ENCODE data around the gene ST6GAL1. TPM values are rescaled to one million over a fixed set of nuclear protein-coding genes. Genes with fewer than 3 reads are reported as not detected.
"Not testable (repeated sequence)": the region's sequence is repeated elsewhere in the genome, so short reads cannot be mapped to it uniquely, and the experiment has no call there.

The ST6GAL1 gene
- total RNA-seq, 1 donor from 2014 or later, result 15.8 TPM

GRCh38 chr3:186951640-186952552, 21.6 kb downstream of the ST6GAL1 start:
- Mint-ChIP-seq H3K9me3 (ENCODE audit: unreplicated experiment) (no peaks in the 10 kb centered on the region), H3K36me3 (ENCODE audit: low read depth, unreplicated experiment) (peaks cover 7% of the 10 kb centered on the region), H3K4me3 (ENCODE audit: unreplicated experiment) (no peak overlapping the region), H3K27ac (ENCODE audit: unreplicated experiment) (no peak overlapping the region), H3K4me1 (ENCODE audit: low read depth, unreplicated experiment) (peaks cover 18% of the 10 kb centered on the region), H3K27me3 (ENCODE audit: low read depth, unreplicated experiment) (no peaks in the 10 kb centered on the region)
- H2AFZ ChIP-seq (ENCODE audit: low read depth, low read length), result no peak overlapping the region
- no peaks in the 10 kb centered on the region for H3K36me3 ChIP-seq (ENCODE audit: insufficient read depth, low read length)
- H3K9me3 ChIP-seq (ENCODE audit: insufficient read depth, low read depth, low read length), result no peaks in the 10 kb centered on the region
- no peaks in the 10 kb centered on the region for H4K20me1 ChIP-seq (ENCODE audit: insufficient read depth, low read length)
- DNase-seq (ENCODE audit: low read depth) (no peak), FAIRE-seq (no peak)
- no peak overlapping the region for H3K27ac ChIP-seq (ENCODE audit: low read depth, low read length)
- H3K4me2 ChIP-seq (ENCODE audit: low read length), result no peak overlapping the region
- peaks cover 5% of the 10 kb centered on the region for H3K4me1 ChIP-seq (ENCODE audit: insufficient read depth, low read length)
- TF ChIP-seq, protein P1, sequence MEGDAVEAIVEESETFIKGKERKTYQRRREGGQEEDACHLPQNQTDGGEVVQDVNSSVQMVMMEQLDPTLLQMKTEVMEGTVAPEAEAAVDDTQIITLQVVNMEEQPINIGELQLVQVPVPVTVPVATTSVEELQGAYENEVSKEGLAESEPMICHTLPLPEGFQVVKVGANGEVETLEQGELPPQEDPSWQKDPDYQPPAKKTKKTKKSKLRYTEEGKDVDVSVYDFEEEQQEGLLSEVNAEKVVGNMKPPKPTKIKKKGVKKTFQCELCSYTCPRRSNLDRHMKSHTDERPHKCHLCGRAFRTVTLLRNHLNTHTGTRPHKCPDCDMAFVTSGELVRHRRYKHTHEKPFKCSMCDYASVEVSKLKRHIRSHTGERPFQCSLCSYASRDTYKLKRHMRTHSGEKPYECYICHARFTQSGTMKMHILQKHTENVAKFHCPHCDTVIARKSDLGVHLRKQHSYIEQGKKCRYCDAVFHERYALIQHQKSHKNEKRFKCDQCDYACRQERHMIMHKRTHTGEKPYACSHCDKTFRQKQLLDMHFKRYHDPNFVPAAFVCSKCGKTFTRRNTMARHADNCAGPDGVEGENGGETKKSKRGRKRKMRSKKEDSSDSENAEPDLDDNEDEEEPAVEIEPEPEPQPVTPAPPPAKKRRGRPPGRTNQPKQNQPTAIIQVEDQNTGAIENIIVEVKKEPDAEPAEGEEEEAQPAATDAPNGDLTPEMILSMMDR (IDR thresholded peaks at IDR 0.05; ENCODE audit: insufficient read depth, low read depth, low read length), result no peak
- TF ChIP-seq EZH2 (IDR thresholded peaks at IDR 0.05; ENCODE audit: insufficient read depth, low read length), result no peak
- no peak overlapping the region for H3K4me3 ChIP-seq (ENCODE audit: insufficient read depth, low read depth, low read length)
- no peak overlapping the region for H3K9ac ChIP-seq (ENCODE audit: low read length)
- no peaks in the 10 kb centered on the region for H3K27me3 ChIP-seq (ENCODE audit: insufficient read depth, low read length)
- no peaks in the 10 kb centered on the region for H3K79me2 ChIP-seq (ENCODE audit: insufficient read depth, low read length)

DNA sequence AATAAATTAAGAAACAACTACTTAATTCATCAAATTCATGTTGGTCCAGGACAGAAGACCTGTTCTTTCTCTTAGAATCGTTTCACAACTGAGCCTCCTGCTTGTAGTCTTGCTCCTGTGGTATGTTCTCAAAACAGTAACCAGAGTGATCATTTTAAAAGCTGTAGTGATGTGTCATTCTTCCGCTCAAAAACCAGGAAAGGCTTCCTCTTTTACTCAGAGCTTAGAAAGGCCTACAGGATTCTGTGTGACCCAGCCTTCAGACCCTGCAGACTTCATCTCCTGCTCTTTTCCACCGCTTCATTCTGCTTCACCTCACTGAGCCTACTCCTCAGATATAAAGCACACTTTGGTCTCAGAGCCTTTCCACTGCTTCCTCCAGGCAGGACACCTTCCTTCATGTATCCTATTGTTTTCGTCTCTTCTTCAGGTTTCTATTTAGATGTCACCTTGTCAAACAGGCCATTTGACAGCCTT, 22.7 kb downstream of the ST6GAL1 start:
- Histone ChIP-seq H3K9me3 (ENCODE audit: insufficient read depth, low read depth, low read length) (no peaks in the 10 kb centered on the region), H3K27ac (ENCODE audit: low read depth, low read length) (no peak overlapping the region), H3K9ac (ENCODE audit: low read length) (peak overlapping the region; percentile 42), H3K4me2 (ENCODE audit: low read length) (peak overlapping the region; percentile 57), H4K20me1 (ENCODE audit: insufficient read depth, low read length) (no peaks in the 10 kb centered on the region), H3K36me3 (ENCODE audit: insufficient read depth, low read length) (no peaks in the 10 kb centered on the region), H3K79me2 (ENCODE audit: insufficient read depth, low read length) (no peaks in the 10 kb centered on the region), H3K27me3 (ENCODE audit: insufficient read depth, low read length) (no peaks in the 10 kb centered on the region), H3K4me3 (ENCODE audit: insufficient read depth, low read depth, low read length) (no peak overlapping the region), H3K4me1 (ENCODE audit: insufficient read depth, low read length) (peaks cover 5% of the 10 kb centered on the region), H2AFZ (ENCODE audit: low read depth, low read length) (peak overlapping the region; percentile 53)
- no peaks in the 10 kb centered on the region for H3K27me3 Mint-ChIP-seq (ENCODE audit: low read depth, unreplicated experiment)
- H3K9me3 Mint-ChIP-seq (ENCODE audit: unreplicated experiment), result no peaks in the 10 kb centered on the region
- FAIRE-seq (no peak), DNase-seq (ENCODE audit: low read depth) (peak; percentile 34)
- no peak for TF ChIP-seq EZH2 (IDR thresholded peaks at IDR 0.05; ENCODE audit: insufficient read depth, low read length)
- TF ChIP-seq, protein P1 (IDR thresholded peaks at IDR 0.05; ENCODE audit: insufficient read depth, low read depth, low read length), result no peak
- peak overlapping the region; percentile 46 for H3K4me3 Mint-ChIP-seq (ENCODE audit: unreplicated experiment)
- H3K4me1 Mint-ChIP-seq (ENCODE audit: low read depth, unreplicated experiment), result peaks cover 18% of the 10 kb centered on the region
- peaks cover 7% of the 10 kb centered on the region for H3K36me3 Mint-ChIP-seq (ENCODE audit: low read depth, unreplicated experiment)
- no peak overlapping the region for H3K27ac Mint-ChIP-seq (ENCODE audit: unreplicated experiment)

- not testable (repeated sequence) for H3K79me2 ChIP-seq (ENCODE audit: insufficient read depth, low read length); H3K36me3 ChIP-seq (ENCODE audit: insufficient read depth, low read length); H3K36me3 Mint-ChIP-seq (ENCODE audit: low read depth, unreplicated experiment); H4K20me1 ChIP-seq (ENCODE audit: insufficient read depth, low read length); H3K27me3 Mint-ChIP-seq (ENCODE audit: low read depth, unreplicated experiment); H3K4me1 ChIP-seq (ENCODE audit: insufficient read depth, low read length); H3K9me3 Mint-ChIP-seq (ENCODE audit: unreplicated experiment); H3K27me3 ChIP-seq (ENCODE audit: insufficient read depth, low read length); H3K9me3 ChIP-seq (ENCODE audit: insufficient read depth, low read depth, low read length); H2AFZ ChIP-seq (ENCODE audit: low read depth, low read length); DNase-seq (ENCODE audit: low read depth); H3K27ac ChIP-seq (ENCODE audit: low read depth, low read length); H3K9ac ChIP-seq (ENCODE audit: low read length); H3K4me2 ChIP-seq (ENCODE audit: low read length); FAIRE-seq; H3K4me3 ChIP-seq (ENCODE audit: insufficient read depth, low read depth, low read length)
- H3K4me3 Mint-ChIP-seq (ENCODE audit: unreplicated experiment), result peak overlapping the region; percentile 16
- peaks cover 16% of the 10 kb centered on the region for H3K4me1 Mint-ChIP-seq (ENCODE audit: low read depth, unreplicated experiment)
- H3K27ac Mint-ChIP-seq (ENCODE audit: unreplicated experiment), result peak overlapping the region; percentile 19
These were observed 23.8 kb downstream of the ST6GAL1 start for GRCh38 chr3:186953992-186954699.

All from astrocyte (in vitro differentiated cells and primary cell).